IMR-90 (cell line): ENCODE results near the gene DNAJC25. TPM values are rescaled to one million over a fixed set of nuclear protein-coding genes. Genes with fewer than 3 reads are reported as not detected.

Source experiments
- ATAC-seq: fragments of 200-7000 bp; cut with Tn5 transposase; 2 replicates; pipeline ENCODE4 v1.9.1; 2020; ENCODE audit warnings: low read depth, mild to moderate bottlenecking, moderate library complexity
- BruUV-seq: library from RNA; stranded (reverse); fragments of 400-500 nt; replicated peaks from 2 replicates; lab custom pipeline; 2021; lab: Mats Ljungman, UMichigan
- CTCF ChIA-PET: fragments of 300-600 bp; formaldehyde crosslinking; extraction: SDS; loops from one replicate; lab custom pipeline; 2021; ENCODE audit warnings: antibody characterized with exemption; lab: Yijun Ruan, JAX
- POLR2A ChIA-PET: fragments of 300-600 bp; sonication (Branson Sonifier 250); formaldehyde crosslinking; loops from one replicate; lab custom pipeline; 2022; ENCODE audit warnings: antibody characterized with exemption; ENCODE audit not compliant: unreplicated experiment; lab: Charles Lee
- DNase-seq: peaks from one replicate; pipeline ENCODE4 v3.0.0; 2013
- H2AFZ ChIP-seq: replicated peaks from 2 replicates; pipeline ENCODE3; 2013; ENCODE audit warnings: low read length, mild to moderate bottlenecking; ENCODE audit not compliant: poor library complexity
- H2AK5ac ChIP-seq: 2 replicates; pipeline ENCODE4 v1.6.1; 2013; ENCODE audit warnings: low read depth, low read length, inconsistent platforms
- H2AK9ac ChIP-seq: replicated peaks from 2 replicates; pipeline ENCODE3; 2013; ENCODE audit warnings: mild to moderate bottlenecking, low read depth, low read length, moderate library complexity; ENCODE audit not compliant: poor library complexity
- H2BK120ac ChIP-seq: 2 replicates; pipeline ENCODE4 v1.6.1; 2013; ENCODE audit warnings: low read depth, low read length, inconsistent platforms
- H2BK15ac ChIP-seq: 3 replicates; pipeline ENCODE4 v1.6.1; 2013; ENCODE audit warnings: low read depth, low read length, inconsistent platforms
- H2BK20ac ChIP-seq: 2 replicates; pipeline ENCODE4 v1.6.1; 2013; ENCODE audit warnings: low read depth, mild to moderate bottlenecking, inconsistent platforms, low read length, moderate library complexity
- H2BK5ac ChIP-seq: 2 replicates; pipeline ENCODE4 v1.6.1; 2013; ENCODE audit warnings: mild to moderate bottlenecking, low read depth, low read length, inconsistent platforms; ENCODE audit not compliant: poor library complexity, severe bottlenecking
- H3K14ac ChIP-seq: replicated peaks from 2 replicates; pipeline ENCODE4 v1.6.1; 2013; ENCODE audit warnings: low read depth, low read length, inconsistent platforms
- H3K18ac ChIP-seq: 2 replicates; pipeline ENCODE4 v1.6.1; 2013; ENCODE audit warnings: low read depth, low read length, control low read depth
- H3K23ac ChIP-seq: 2 replicates; pipeline ENCODE4 v1.6.1; 2013; ENCODE audit warnings: low read depth, low read length, inconsistent platforms
- H3K27ac ChIP-seq: 2 replicates; pipeline ENCODE4 v1.5.1; 2013; ENCODE audit warnings: mild to moderate bottlenecking, control low read depth, low read length; ENCODE audit not compliant: insufficient read depth
- H3K27me3 ChIP-seq: 2 replicates; pipeline ENCODE4 v1.6.1; 2013; ENCODE audit warnings: low read length; ENCODE audit not compliant: control insufficient read depth, insufficient read depth
- H3K36me3 ChIP-seq: 2 replicates; pipeline ENCODE4 v1.6.1; 2013; ENCODE audit warnings: low read length, mixed read lengths; ENCODE audit not compliant: control insufficient read depth, insufficient read depth
- H3K4ac ChIP-seq: 2 replicates; pipeline ENCODE4 v1.6.1; 2013; ENCODE audit warnings: low read depth, low read length, inconsistent platforms
- H3K4me1 ChIP-seq: 2 replicates; pipeline ENCODE4 v1.6.1; 2013; ENCODE audit warnings: low read length, mixed read lengths; ENCODE audit not compliant: control insufficient read depth, insufficient read depth
- H3K4me2 ChIP-seq: 2 replicates; pipeline ENCODE4 v1.6.1; 2013; ENCODE audit warnings: low read depth, mild to moderate bottlenecking, control low read depth, low read length, moderate library complexity
- H3K4me3 ChIP-seq: 2 replicates; pipeline ENCODE4 v1.5.1; 2013; ENCODE audit warnings: low read depth, mild to moderate bottlenecking, control low read depth, low read length, moderate library complexity; ENCODE audit not compliant: insufficient read depth
- H3K56ac ChIP-seq: 2 replicates; pipeline ENCODE4 v1.6.1; 2013; ENCODE audit warnings: low read length, inconsistent platforms; ENCODE audit not compliant: insufficient read depth; ENCODE audit errors: extremely low read depth
- H3K79me1 ChIP-seq, 2 experiments: 2 replicates each; pipeline ENCODE4 v1.6.1; 2013; ENCODE audit warnings: low read length in 2 of 2, inconsistent platforms in 1 of 2, low read depth in 1 of 2
- H3K9ac ChIP-seq: 2 replicates; pipeline ENCODE4 v1.6.1; 2013; ENCODE audit warnings: low read depth, low read length, control low read depth
- H3K9me1 ChIP-seq: 2 replicates; pipeline ENCODE4 v1.6.1; 2013; ENCODE audit warnings: low read length, inconsistent platforms; ENCODE audit not compliant: insufficient read depth
- H3K9me3 ChIP-seq: 2 replicates; pipeline ENCODE4 v1.6.1; 2013; ENCODE audit warnings: low read length; ENCODE audit not compliant: control insufficient read depth, insufficient read depth
- H4K20me1 ChIP-seq: 2 replicates; pipeline ENCODE4 v1.6.1; 2013; ENCODE audit warnings: low read length, inconsistent platforms; ENCODE audit not compliant: insufficient read depth
- H4K5ac ChIP-seq: 2 replicates; pipeline ENCODE4 v1.6.1; 2013; ENCODE audit warnings: mild to moderate bottlenecking, low read depth, low read length, control low read depth
- H4K8ac ChIP-seq, 2 experiments: 2 replicates each; pipeline ENCODE4 v1.6.1; 2013; ENCODE audit warnings: low read depth in 2 of 2, low read length in 2 of 2, control low read depth in 1 of 2, inconsistent platforms in 1 of 2
- H4K91ac ChIP-seq: 2 replicates; pipeline ENCODE4 v1.6.1; 2013; ENCODE audit warnings: low read depth, low read length, inconsistent platforms; ENCODE audit not compliant: insufficient read depth
- CEBPB ChIP-seq: IDR thresholded peaks from 2 replicates; pipeline ENCODE4 v1.6.1; 2012; ENCODE audit warnings: low read depth, low read length, improper control_type of control experiment
- CHD1 ChIP-seq: IDR thresholded peaks from 2 replicates; pipeline ENCODE4 v1.6.1; 2012; ENCODE audit warnings: low read depth, low read length, improper control_type of control experiment
- FOS ChIP-seq: fragments of 150-350 bp; IDR thresholded peaks from 2 replicates; pipeline ENCODE4 v1.6.1; 2016; ENCODE audit warnings: low read depth, low read length
- MAFK ChIP-seq: IDR thresholded peaks from 2 replicates; pipeline ENCODE4 v1.6.1; 2012; ENCODE audit warnings: low read depth, low read length, improper control_type of control experiment
- NFE2L2 ChIP-seq: fragments of 150-350 bp; IDR thresholded peaks from 2 replicates; pipeline ENCODE4 v1.6.1; 2016; ENCODE audit warnings: low read depth, mild to moderate bottlenecking, low read length
- POLR2A ChIP-seq: IDR thresholded peaks from 2 replicates; pipeline ENCODE4 v1.6.1; 2012; ENCODE audit warnings: mild to moderate bottlenecking, low read depth, low read length
- RAD21 ChIP-seq: IDR thresholded peaks from 2 replicates; pipeline ENCODE4 v1.6.1; 2012; ENCODE audit warnings: low read length, improper control_type of control experiment
- SMC3 ChIP-seq: fragments of 150-350 bp; IDR thresholded peaks from 2 replicates; pipeline ENCODE4 v1.6.1; 2016; ENCODE audit warnings: low read depth, mild to moderate bottlenecking, antibody characterized with exemption, low read length, moderate library complexity
- WGBS, 2 experiments: methylation state at CpG; one replicate each; pipeline versions ENCODE4 v1.1.5 to v1.1.7; 2013; ENCODE audit warnings: missing lambda C conversion rate in 2 of 2; ENCODE audit not compliant: insufficient read length in 1 of 2; ENCODE audit errors: extremely low coverage in 2 of 2; 5-methylcytosine and 5-hydroxymethylcytosine counted together
- dilution Hi-C: fragments of 300-500 bp; cut with HindIII; formaldehyde crosslinking; loops from one replicate; pipeline ENCODE4 v1.14.3; 2018; ENCODE audit warnings: low sequenced_read_pairs; ENCODE audit not compliant: unreplicated experiment
- in situ Hi-C: fragments of 300-500 bp; cut with MboI; formaldehyde crosslinking; loops from 3 replicates; pipeline ENCODE4 v1.14.3; 2019; ENCODE audit warnings: low sequenced_read_pairs, inconsistent platforms, mixed read lengths
- intact Hi-C: fragments of 100-400 bp; cut with micrococcal nuclease; formaldehyde crosslinking; loops from 2 replicates; pipeline ENCODE4 v1.10.0; 2022
- polyA plus RNA-seq, 3 experiments: library from polyadenylated mRNA; depleted of rRNA; stranded (reverse); fragments of >200 nt; gene quantifications; 2 replicates each; pipeline ENCODE4 v1.2.3, GENCODE V29; 2012; ENCODE audit warnings: low replicate concordance in 1 of 3
- total RNA-seq: library from RNA; depleted of rRNA; stranded (reverse); fragments of >200 nt; gene quantifications from 2 replicates; pipeline ENCODE4 v1.2.3, GENCODE V29; 2012
- TF ChIP-seq, protein P1 (sequence below): fragments of 150-350 bp; IDR thresholded peaks from 2 replicates; pipeline ENCODE4 v1.6.1; 2017; ENCODE audit warnings: mild to moderate bottlenecking, antibody characterized with exemption, low read length, low read depth
- TF ChIP-seq, protein P2 (sequence below): conservative IDR thresholded peaks from 2 replicates; pipeline ENCODE4 v1.5.1; 2012; ENCODE audit warnings: mild to moderate bottlenecking, low read depth, low read length, improper control_type of control experiment

The DNAJC25 gene
- total and polyA plus RNA-seq, 2 of the 4 experiments (the other 2 are of a cell fraction), result 3.2 to 6.6 TPM

DNA sequence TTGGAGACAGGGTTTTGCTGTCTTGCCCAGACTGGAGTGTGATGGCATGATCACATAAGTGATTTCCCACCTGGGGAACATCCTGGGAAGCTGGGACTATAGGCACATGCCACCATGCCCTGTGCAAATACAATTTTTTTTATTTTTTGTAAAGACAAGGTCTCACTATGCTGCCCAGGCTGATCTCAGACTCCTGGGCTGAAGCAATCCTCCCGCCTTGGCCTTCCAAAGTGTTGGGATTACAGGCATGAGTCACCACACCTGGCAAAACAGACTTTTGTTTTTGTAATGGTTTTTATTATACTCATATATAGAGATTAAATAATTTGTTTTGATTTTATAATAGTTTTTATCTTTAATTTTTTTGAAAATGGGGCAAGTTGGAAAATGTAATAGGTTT, 14.7 kb downstream of the DNAJC25 start:
- Histone ChIP-seq H3K56ac (no peak overlapping the region), H2AK5ac (no peak overlapping the region), H3K14ac (no peak overlapping the region), H4K5ac (no peak overlapping the region), H3K9me3 (no peaks in the 10 kb centered on the region), H3K27ac (no peak overlapping the region), H2BK120ac (no peak overlapping the region), H3K27me3 (no peaks in the 10 kb centered on the region), H2AK9ac (no peak overlapping the region), H3K9ac (no peak overlapping the region), H2AFZ (no peak overlapping the region), H2BK15ac (no peak overlapping the region), H3K4me2 (no peak overlapping the region), H3K79me1 (peaks cover 24 to 50% of the 10 kb centered on the region in 2 experiments), H2BK5ac (no peak overlapping the region), H3K4ac (no peak overlapping the region), H2BK20ac (no peak overlapping the region), H3K4me1 (no peaks in the 10 kb centered on the region), H3K4me3 (no peak overlapping the region), H4K20me1 (peaks cover 6% of the 10 kb centered on the region; the same call in 1 of the 2 replicates), H3K23ac (no peak overlapping the region), H4K8ac (no peak overlapping the region), H3K18ac (no peak overlapping the region), H3K36me3 (peaks cover 22% of the 10 kb centered on the region), H4K91ac (no peak overlapping the region), H3K9me1 (peaks cover 3% of the 10 kb centered on the region; the same call in 1 of the 2 replicates)
- POLR2A ChIA-PET, result no interaction called here
- no peak for TF ChIP-seq CHD1
- TF ChIP-seq NFE2L2, result no peak
- TF ChIP-seq, protein P1, sequence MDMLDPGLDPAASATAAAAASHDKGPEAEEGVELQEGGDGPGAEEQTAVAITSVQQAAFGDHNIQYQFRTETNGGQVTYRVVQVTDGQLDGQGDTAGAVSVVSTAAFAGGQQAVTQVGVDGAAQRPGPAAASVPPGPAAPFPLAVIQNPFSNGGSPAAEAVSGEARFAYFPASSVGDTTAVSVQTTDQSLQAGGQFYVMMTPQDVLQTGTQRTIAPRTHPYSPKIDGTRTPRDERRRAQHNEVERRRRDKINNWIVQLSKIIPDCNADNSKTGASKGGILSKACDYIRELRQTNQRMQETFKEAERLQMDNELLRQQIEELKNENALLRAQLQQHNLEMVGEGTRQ, result no peak
- no peak for TF ChIP-seq MAFK
- TF ChIP-seq FOS, result no peak
- no peak for TF ChIP-seq POLR2A
- TF ChIP-seq, protein P2, sequence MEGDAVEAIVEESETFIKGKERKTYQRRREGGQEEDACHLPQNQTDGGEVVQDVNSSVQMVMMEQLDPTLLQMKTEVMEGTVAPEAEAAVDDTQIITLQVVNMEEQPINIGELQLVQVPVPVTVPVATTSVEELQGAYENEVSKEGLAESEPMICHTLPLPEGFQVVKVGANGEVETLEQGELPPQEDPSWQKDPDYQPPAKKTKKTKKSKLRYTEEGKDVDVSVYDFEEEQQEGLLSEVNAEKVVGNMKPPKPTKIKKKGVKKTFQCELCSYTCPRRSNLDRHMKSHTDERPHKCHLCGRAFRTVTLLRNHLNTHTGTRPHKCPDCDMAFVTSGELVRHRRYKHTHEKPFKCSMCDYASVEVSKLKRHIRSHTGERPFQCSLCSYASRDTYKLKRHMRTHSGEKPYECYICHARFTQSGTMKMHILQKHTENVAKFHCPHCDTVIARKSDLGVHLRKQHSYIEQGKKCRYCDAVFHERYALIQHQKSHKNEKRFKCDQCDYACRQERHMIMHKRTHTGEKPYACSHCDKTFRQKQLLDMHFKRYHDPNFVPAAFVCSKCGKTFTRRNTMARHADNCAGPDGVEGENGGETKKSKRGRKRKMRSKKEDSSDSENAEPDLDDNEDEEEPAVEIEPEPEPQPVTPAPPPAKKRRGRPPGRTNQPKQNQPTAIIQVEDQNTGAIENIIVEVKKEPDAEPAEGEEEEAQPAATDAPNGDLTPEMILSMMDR, result no peak
- no peak for TF ChIP-seq RAD21
- TF ChIP-seq CEBPB, result no peak
- no peak for TF ChIP-seq SMC3
- no CpG with 5 or more reads among the region's 1 CpG for WGBS, 2 experiments
- intact Hi-C loops, result no loop called here
- ATAC-seq, result no peak
- BruUV-seq, result no TSS peak
- peak; percentile 36 for DNase-seq
- in situ Hi-C loops, result no loop called here
- CTCF ChIA-PET, result no interaction called here
- dilution Hi-C loops, result no loop called here
